H1 (cell line): ENCODE measurements around the gene SRRM3. TPM values are rescaled to one million over a fixed set of nuclear protein-coding genes. Genes with fewer than 3 reads are reported as not detected.

ENCODE experiments used
- CTCF ChIA-PET: fragments of 300-600 bp; sonication (Branson Sonifier 250); formaldehyde crosslinking; loops from one replicate; lab custom pipeline; 2021; ENCODE audit not compliant: partially characterized antibody; lab: Charles Lee
- POLR2A ChIA-PET: fragments of 300-600 bp; sonication (Branson Sonifier 250); formaldehyde crosslinking; loops from one replicate; lab custom pipeline; 2021; ENCODE audit warnings: inconsistent platforms; ENCODE audit not compliant: partially characterized antibody; lab: Charles Lee
- DNase-seq, 2 experiments: peaks; one replicate each; pipeline versions ENCODE4 v3.0.0 to v3.0.0-alpha.2; 2010 to 2022; ENCODE audit warnings: low spot score in 2 of 2, low read depth in 1 of 2, mixed read lengths in 1 of 2
- FAIRE-seq: peaks from 2 replicates; lab custom pipeline; 2011; peaks lifted over from hg19 to GRCh38; lab: Jason Lieb, UNC
- H2AFZ ChIP-seq: 2 replicates; pipeline ENCODE4 v1.8.1; 2012; ENCODE audit warnings: low read length, inconsistent platforms
- H2AK5ac ChIP-seq: 2 replicates; pipeline ENCODE4 v1.6.1; 2013; ENCODE audit warnings: low read depth, low read length
- H2BK120ac ChIP-seq: replicated peaks from 2 replicates; pipeline ENCODE3; 2013; ENCODE audit warnings: low read depth, low read length, inconsistent platforms
- H2BK12ac ChIP-seq: 2 replicates; pipeline ENCODE4 v1.6.1; 2013; ENCODE audit warnings: low read depth, low read length
- H2BK15ac ChIP-seq: 2 replicates; pipeline ENCODE4 v1.6.1; 2013; ENCODE audit warnings: low read length
- H2BK20ac ChIP-seq: 2 replicates; pipeline ENCODE4 v1.6.1; 2013; ENCODE audit warnings: low read length
- H2BK5ac ChIP-seq: 2 replicates; pipeline ENCODE4 v1.6.1; 2013; ENCODE audit warnings: low read depth, low read length
- H3K14ac ChIP-seq: 2 replicates; pipeline ENCODE4 v1.6.1; 2013; ENCODE audit warnings: inconsistent platforms; ENCODE audit not compliant: insufficient read length
- H3K18ac ChIP-seq: 2 replicates; pipeline ENCODE4 v1.6.1; 2013; ENCODE audit warnings: low read length; ENCODE audit errors: extremely low read depth
- H3K23ac ChIP-seq: 2 replicates; pipeline ENCODE4 v1.6.1; 2013; ENCODE audit warnings: inconsistent platforms; ENCODE audit not compliant: insufficient read length
- H3K23me2 ChIP-seq: 2 replicates; pipeline ENCODE4 v1.6.1; 2013; ENCODE audit warnings: low read depth, low read length
- H3K27ac ChIP-seq: 2 replicates; pipeline ENCODE4 v1.6.1; 2011; ENCODE audit warnings: low read depth, low read length, inconsistent platforms
- H3K27me3 ChIP-seq, 4 experiments: replicated peaks in 1 of 4; 1 replicate in 1 of 4; 2 replicates in 3 of 4; pipeline versions ENCODE4 v1.6.1 to v1.8.1; 2011 to 2013; ENCODE audit warnings: low read length in 3 of 4, mild to moderate bottlenecking in 3 of 4, inconsistent platforms in 2 of 4, mixed read lengths in 2 of 4, moderate library complexity in 1 of 4; ENCODE audit not compliant: control insufficient read depth in 3 of 4, insufficient read depth in 3 of 4; ENCODE audit errors: extremely low read depth in 1 of 4
- H3K36me3 ChIP-seq, 4 experiments: 2 replicates each; pipeline versions ENCODE4 v1.6.1 to v1.8.1; 2011 to 2013; ENCODE audit warnings: mild to moderate bottlenecking in 4 of 4, low read length in 3 of 4, moderate library complexity in 2 of 4, control low read depth in 1 of 4, inconsistent platforms in 1 of 4; ENCODE audit not compliant: insufficient read depth in 4 of 4, control insufficient read depth in 2 of 4
- H3K4ac ChIP-seq: replicated peaks from 2 replicates; pipeline ENCODE3; 2013; ENCODE audit warnings: low read length, low read depth, mixed read lengths, inconsistent platforms; ENCODE audit not compliant: insufficient read length
- H3K4me1 ChIP-seq, 4 experiments: replicated peaks in 1 of 4; 1 replicate in 1 of 4; 2 replicates in 3 of 4; pipeline versions ENCODE4 v1.6.1 to v1.8.1; 2011 to 2013; ENCODE audit warnings: low read length in 3 of 4, inconsistent platforms in 2 of 4, mixed read lengths in 1 of 4; ENCODE audit not compliant: insufficient read depth in 4 of 4, control insufficient read depth in 3 of 4
- H3K4me2 ChIP-seq, 2 experiments: 2 replicates each; pipeline versions ENCODE4 v1.6.1 to v1.8.1; 2011 to 2013; ENCODE audit warnings: low read depth in 2 of 2, low read length in 2 of 2, control low read depth in 1 of 2, inconsistent platforms in 1 of 2, mild to moderate bottlenecking in 1 of 2; ENCODE audit not compliant: insufficient read depth in 1 of 2
- H3K4me3 ChIP-seq, 4 experiments: fragments of 200-600, 300-600 bp in 1 of 4; sonication (generic), shearing (Covaris generic), sonication (Bioruptor Twin) in 1 of 4; 2 replicates each; pipeline versions ENCODE4 v1.5.1 to v1.8.1; 2011 to 2016; ENCODE audit warnings: low read length in 4 of 4, low read depth in 3 of 4, control low read depth in 2 of 4, inconsistent platforms in 2 of 4, mild to moderate bottlenecking in 2 of 4, mixed read lengths in 1 of 4, moderate library complexity in 1 of 4; ENCODE audit not compliant: insufficient read depth in 2 of 4; ENCODE audit errors: extremely low read depth in 1 of 4
- H3K56ac ChIP-seq: replicated peaks from 2 replicates; pipeline ENCODE3; 2013; ENCODE audit warnings: low read depth, mild to moderate bottlenecking, mixed read lengths, low read length, inconsistent platforms; ENCODE audit not compliant: insufficient read length
- H3K79me1 ChIP-seq: 2 replicates; pipeline ENCODE4 v1.6.1; 2013; ENCODE audit warnings: low read depth, low read length, control low read depth
- H3K79me2 ChIP-seq, 2 experiments: 2 replicates each; pipeline versions ENCODE4 v1.6.1 to v1.8.1; 2012 to 2013; ENCODE audit warnings: low read length in 2 of 2, mild to moderate bottlenecking in 2 of 2, inconsistent platforms in 1 of 2; ENCODE audit not compliant: insufficient read depth in 2 of 2, control insufficient read depth in 1 of 2
- H3K9ac ChIP-seq, 4 experiments: replicated peaks in 1 of 4; 1 replicate in 1 of 4; 2 replicates in 3 of 4; pipeline versions ENCODE4 v1.6.1 to v1.8.1; 2011 to 2013; ENCODE audit warnings: low read depth in 3 of 4, low read length in 3 of 4, control low read depth in 2 of 4, mild to moderate bottlenecking in 2 of 4, moderate library complexity in 2 of 4, inconsistent platforms in 1 of 4; ENCODE audit errors: extremely low read depth in 1 of 4
- H3K9me3 ChIP-seq, 2 experiments: 2 replicates each; pipeline versions ENCODE4 v1.6.1 to v1.8.1; 2012 to 2013; ENCODE audit warnings: mild to moderate bottlenecking in 2 of 2, moderate library complexity in 2 of 2, control low read depth in 1 of 2, inconsistent platforms in 1 of 2, low read depth in 1 of 2, low read length in 1 of 2, mixed read lengths in 1 of 2; ENCODE audit not compliant: insufficient read depth in 2 of 2
- H4K20me1 ChIP-seq, 2 experiments: replicated peaks in 1 of 2; 2 replicates each; pipeline versions ENCODE3 to v1.8.1; 2011 to 2013; ENCODE audit warnings: inconsistent platforms in 2 of 2, low read length in 2 of 2, mild to moderate bottlenecking in 1 of 2; ENCODE audit not compliant: insufficient read depth in 2 of 2, control insufficient read depth in 1 of 2
- H4K5ac ChIP-seq: 2 replicates; pipeline ENCODE4 v1.6.1; 2013; ENCODE audit warnings: low read length, low read depth, mixed read lengths, inconsistent platforms; ENCODE audit not compliant: insufficient read length
- H4K8ac ChIP-seq: 2 replicates; pipeline ENCODE4 v1.8.0; 2013; ENCODE audit warnings: mild to moderate bottlenecking, moderate library complexity, low read length, inconsistent platforms; ENCODE audit not compliant: insufficient read depth; ENCODE audit errors: extremely low read depth
- H4K91ac ChIP-seq: replicated peaks from 2 replicates; pipeline ENCODE3; 2013; ENCODE audit warnings: low read length, mixed read lengths, inconsistent platforms; ENCODE audit not compliant: insufficient read length
- CBX5 ChIP-seq: fragments of 300-800, 300-1000 bp; sonication (generic); IDR thresholded peaks from 2 replicates; pipeline ENCODE4 v1.7.1; 2016; ENCODE audit warnings: antibody characterized with exemption, low read length, low read depth
- CBX8 ChIP-seq: fragments of 300-800, 300-1000 bp; sonication (generic); IDR thresholded peaks from 2 replicates; pipeline ENCODE4 v1.7.1; 2016; ENCODE audit warnings: low read depth, low read length, borderline replicate concordance
- CREB1 ChIP-seq: IDR thresholded peaks from 2 replicates; pipeline ENCODE4 v1.6.1; 2012; ENCODE audit warnings: inconsistent platforms
- FOSL1 ChIP-seq: IDR thresholded peaks from 2 replicates; pipeline ENCODE4 v1.6.1; 2011; ENCODE audit warnings: mild to moderate bottlenecking, low read depth, low read length, moderate library complexity; ENCODE audit not compliant: insufficient read depth
- GABPA ChIP-seq: IDR thresholded peaks from 2 replicates; pipeline ENCODE4 v1.6.1; 2011; ENCODE audit warnings: mild to moderate bottlenecking, low read length, moderate library complexity, borderline replicate concordance; ENCODE audit not compliant: insufficient read depth
- ZNF274 ChIP-seq: IDR thresholded peaks from 2 replicates; pipeline ENCODE4 v1.7.0; 2012; ENCODE audit warnings: low read length, borderline replicate concordance; ENCODE audit errors: extremely low read depth
- WGBS, 2 experiments: shearing (Covaris generic) in 1 of 2; methylation state at CpG; one replicate each; pipeline versions ENCODE4 v1.1.6 to v1.1.7; 2013 to 2015; ENCODE audit warnings: low lambda C conversion rate in 2 of 2, mixed read lengths in 2 of 2, inconsistent platforms in 1 of 2, low coverage in 1 of 2, missing lambda C conversion rate in 1 of 2; ENCODE audit not compliant: insufficient replicate concordance in 2 of 2, insufficient coverage in 1 of 2, insufficient read length in 1 of 2; ENCODE audit errors: extremely low coverage in 1 of 2, missing lambda C conversion rate in 1 of 2; 5-methylcytosine and 5-hydroxymethylcytosine counted together
- polyA plus RNA-seq, 7 experiments: library from polyadenylated mRNA; depleted of rRNA in 3 of 7; stranded (reverse) in 5 of 7; unstranded in 2 of 7; fragments of >200 nt in 5 of 7; fragments of 200-250 nt in 2 of 7; gene quantifications; 1 replicate in 5 of 7; 2 replicates in 1 of 7; 4 replicates in 1 of 7; pipeline versions ENCODE4 v1.2.1 to v1.2.3, GENCODE V29; 2011 to 2013; ENCODE audit warnings: missing spikeins in 2 of 7, mixed read lengths in 2 of 7
- total RNA-seq: library from RNA; stranded (reverse); fragmentation: NEBNext Ultra II Directional; extraction: Animal tissue kit (Norgen Biotek cat#: 25700); gene quantifications from 2 replicates; pipeline ENCODE4 v1.2.1, GENCODE V29; 2021

SRRM3 gene
- total and polyA plus RNA-seq, 2 of the 8 experiments (the other 6 are each of a cell fraction or from before 2014, with no cell fraction given) = 10.4 to 17.4 TPM

DNA sequence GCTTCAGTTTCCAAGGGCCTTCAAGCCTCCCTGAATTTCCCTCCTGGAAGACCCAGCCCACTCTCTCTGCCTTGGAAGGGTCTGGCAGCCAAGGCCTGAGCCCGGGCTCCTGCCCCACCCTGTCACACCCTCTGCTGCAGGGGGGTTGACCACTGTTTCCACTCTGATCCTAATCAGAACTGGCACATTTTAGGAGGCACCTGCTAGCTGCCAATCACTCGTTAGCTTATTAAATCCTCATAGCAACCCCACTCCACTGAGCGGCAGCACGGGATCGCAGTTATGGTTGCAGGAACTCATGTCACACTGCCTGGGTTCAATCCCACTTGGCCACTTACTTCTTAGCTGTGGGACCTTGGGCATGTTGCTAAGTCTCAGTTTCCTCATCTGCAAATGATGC, 113.7 kb downstream of the SRRM3 start:
- Histone ChIP-seq H3K4me3 (no peak overlapping the region), H3K27me3 (no peaks in the 10 kb centered on the region), H2AFZ (no peak overlapping the region), H3K4ac (no peak overlapping the region), H3K79me2 (no peaks in the 10 kb centered on the region), H3K56ac (no peak overlapping the region), H3K4me1 (peaks cover 0 to 14% (median 7%) of the 10 kb centered on the region in 4 experiments; a peak in 6 of 7 replicates), H4K8ac (no peak overlapping the region), H4K20me1 (peaks cover 0 to 1% of the 10 kb centered on the region in 2 experiments), H3K23ac (no peak overlapping the region), H2BK12ac (no peak overlapping the region), H3K36me3 (no peaks in the 10 kb centered on the region), H3K79me1 (no peaks in the 10 kb centered on the region), H3K9ac (no peak overlapping the region), H2BK5ac (no peak overlapping the region), H3K14ac (no peak overlapping the region), H3K18ac (no peak overlapping the region), H4K5ac (no peak overlapping the region), H3K9me3 (no peaks in the 10 kb centered on the region), H4K91ac (no peak overlapping the region), H3K23me2 (peaks cover 4% of the 10 kb centered on the region; the same call in 1 of the 2 replicates), H3K27ac (no peak overlapping the region), H2BK20ac (no peak overlapping the region), H2AK5ac (no peak overlapping the region), H2BK120ac (no peak overlapping the region), H2BK15ac (0 out of 2 replicates have a peak overlapping the region, but pooled peaks have one; percentile 72), H3K4me2 (no peak overlapping the region)
- no peak for TF ChIP-seq CBX5
- no peak for TF ChIP-seq GABPA
- no peak for TF ChIP-seq FOSL1
- no peak for TF ChIP-seq CBX8
- TF ChIP-seq ZNF274 = no peak
- TF ChIP-seq CREB1 = no peak
- no peak for FAIRE-seq
- CTCF ChIA-PET = interaction anchor here (0.8 to 20.9 kb wide), 9 partner anchors 25 to 286 kb away, joined by 3 to 426 read pairs (median 10); no protein-coding TSS in a partner anchor
- POLR2A ChIA-PET = interaction anchor here (1.1 to 4.7 kb wide), 4 partner anchors 9 to 248 kb away, joined by 3 to 31 read pairs (median 7); no protein-coding TSS in a partner anchor
- WGBS, 2 experiments = 92% methylated on average over 5 of the region's 5 CpGs; no CpG with 5 or more reads in 1 of the 2 experiments
- DNase-seq = no peak
